K562 (cell line): ENCODE data around the gene MIX23. TPM values are rescaled to one million over a fixed set of nuclear protein-coding genes. Genes with fewer than 3 reads are reported as not detected.

ENCODE experiments used
- IRF1 ChIP-seq: sonication (generic); formaldehyde crosslinking; IDR thresholded peaks from 2 replicates; pipeline ENCODE4 v1.8.0; 2022; ENCODE audit warnings: missing genetic modification reagents, mild to moderate bottlenecking, borderline replicate concordance
- MYBL2 ChIP-seq, 2 experiments: fragments of 450-650 bp in 1 of 2; sonication (generic) in 1 of 2; formaldehyde crosslinking in 1 of 2; IDR thresholded peaks; 2 replicates each; pipeline versions ENCODE4 v1.6.1 to v1.8.1; 2017 to 2022; ENCODE audit warnings: borderline replicate concordance in 1 of 2, inconsistent platforms in 1 of 2, low read depth in 1 of 2, mild to moderate bottlenecking in 1 of 2, missing genetic modification reagents in 1 of 2, moderate library complexity in 1 of 2
- PHF21A ChIP-seq: fragments of 450-650 bp; IDR thresholded peaks from 2 replicates; pipeline ENCODE4 v1.6.1; 2017; ENCODE audit warnings: low read depth, borderline replicate concordance
- POU5F1 ChIP-seq: fragments of 150-350 bp; IDR thresholded peaks from 2 replicates; pipeline ENCODE4 v1.6.1; 2014; ENCODE audit warnings: borderline replicate concordance, low read length, low read depth, mild to moderate bottlenecking; ENCODE audit not compliant: partially characterized antibody
- RB1 ChIP-seq: fragments of 450-650 bp; IDR thresholded peaks from 2 replicates; pipeline ENCODE4 v1.6.1; 2017; ENCODE audit warnings: low read depth, mild to moderate bottlenecking
- SRSF1 ChIP-seq: fragments of 200-400 bp; formaldehyde crosslinking; IDR thresholded peaks from 2 replicates; pipeline ENCODE4 v1.6.1; 2017; ENCODE audit warnings: mild to moderate bottlenecking, low read depth, low read length, moderate library complexity
- STAG1 ChIP-seq: sonication (generic); formaldehyde crosslinking; IDR thresholded peaks from 2 replicates; pipeline ENCODE4 v1.5.0; 2020; ENCODE audit warnings: missing genetic modification reagents, borderline replicate concordance
- TEAD1 ChIP-seq, 2 experiments: fragments of 450-650 bp in 1 of 2; sonication (generic) in 1 of 2; formaldehyde crosslinking; IDR thresholded peaks; 2 replicates each; pipeline versions ENCODE4 v1.4.0 to v1.8.0; 2020 to 2022; ENCODE audit warnings: mild to moderate bottlenecking in 2 of 2, missing genetic modification reagents in 1 of 2
- ZBTB40 ChIP-seq, 2 experiments: fragments of 450-650 bp in 1 of 2; sonication (generic) in 1 of 2; formaldehyde crosslinking in 1 of 2; IDR thresholded peaks; 2 replicates each; pipeline versions ENCODE4 v1.7.1 to v1.9.0; 2016 to 2022; ENCODE audit warnings: inconsistent platforms in 1 of 2, mild to moderate bottlenecking in 1 of 2, missing genetic modification reagents in 1 of 2
- ZFP1 ChIP-seq: fragments of 450-650 bp; formaldehyde crosslinking; IDR thresholded peaks from 2 replicates; pipeline ENCODE4 v1.4.0; 2020; ENCODE audit warnings: mild to moderate bottlenecking, mixed read lengths
- ZNF232 ChIP-seq: sonication (generic); formaldehyde crosslinking; IDR thresholded peaks from 2 replicates; pipeline ENCODE4 v1.8.0; 2022; ENCODE audit warnings: mild to moderate bottlenecking, missing genetic modification reagents
- polyA plus RNA-seq, 8 experiments: library from polyadenylated mRNA; depleted of rRNA in 4 of 8; stranded (reverse) in 5 of 8; unstranded in 3 of 8; fragments of >200 nt; fragmentation: Nextera tagmentation in 2 of 8; fragmentation: Illumina TruSeq in 1 of 8; extraction: Ambion mirVana in 2 of 8; extraction: Trizol in 1 of 8; gene quantifications; 2 replicates each; pipeline versions ENCODE4 v1.2.1 to v1.2.3, GENCODE V29; 2011 to 2014; ENCODE audit warnings: inconsistent platforms in 1 of 8, missing spikeins in 1 of 8
- total RNA-seq, 7 experiments: library from RNA; depleted of rRNA in 6 of 7; stranded (reverse); fragments of >200 nt in 6 of 7; fragmentation: Illumina TruSeq in 2 of 7; extraction: Trizol in 2 of 7; gene quantifications; 2 replicates each; pipeline versions ENCODE4 v1.2.1 to v1.2.3, GENCODE V29; 2011 to 2021; ENCODE audit warnings: low replicate concordance in 1 of 7
- TF ChIP-seq, protein P1 (sequence below): fragments of 450-650 bp; IDR thresholded peaks from 2 replicates; pipeline ENCODE4 v1.6.1; 2016; ENCODE audit warnings: missing biosample characterization, missing genetic modification characterization

Gene MIX23
- total and polyA plus RNA-seq, 9 of the 15 experiments (the other 6 are each of a cell fraction or from before 2014, with no cell fraction given) = 45.5 to 185 (median 106) TPM

GRCh38 chr3:122383771-122384697 lies 1.0 kb upstream of the MIX23 start, which contains the start of gene FAM162A (continued):
- TF ChIP-seq MYBL2 (IDR thresholded peaks at IDR 0.05; ENCODE audit: low read depth) (no peak), MYBL2 (CRISPR knock-in tag; IDR thresholded peaks at IDR 0.05; ENCODE audit: borderline replicate concordance) (no peak), ZBTB40 (IDR thresholded peaks at IDR 0.05) (no peak), ZBTB40 (CRISPR knock-in tag; IDR thresholded peaks at IDR 0.05) (no peak), SRSF1 (no peak), ZNF232 (CRISPR knock-in tag) (no peak), STAG1 (CRISPR knock-in tag) (no peak), RB1 (peak; percentile 87), ZFP1 (no peak), TEAD1 (CRISPR knock-in tag; IDR thresholded peaks at IDR 0.05) (no peak), IRF1 (no peak), POU5F1 (no peak), PHF21A (no peak)
- TF ChIP-seq, protein P1, sequence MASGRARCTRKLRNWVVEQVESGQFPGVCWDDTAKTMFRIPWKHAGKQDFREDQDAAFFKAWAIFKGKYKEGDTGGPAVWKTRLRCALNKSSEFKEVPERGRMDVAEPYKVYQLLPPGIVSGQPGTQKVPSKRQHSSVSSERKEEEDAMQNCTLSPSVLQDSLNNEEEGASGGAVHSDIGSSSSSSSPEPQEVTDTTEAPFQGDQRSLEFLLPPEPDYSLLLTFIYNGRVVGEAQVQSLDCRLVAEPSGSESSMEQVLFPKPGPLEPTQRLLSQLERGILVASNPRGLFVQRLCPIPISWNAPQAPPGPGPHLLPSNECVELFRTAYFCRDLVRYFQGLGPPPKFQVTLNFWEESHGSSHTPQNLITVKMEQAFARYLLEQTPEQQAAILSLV = no peak
